Immature natural killer cell (primary cell): ENCODE results near the gene SMIM5. TPM values are rescaled to one million over a fixed set of nuclear protein-coding genes. Genes with fewer than 3 reads are reported as not detected.

Source experiments
- DNase-seq, 3 donors: peaks; one replicate each; pipeline ENCODE4 v3.0.0; 2022; ENCODE audit warnings: mixed read lengths in 1 of 3
- H3K27ac Mint-ChIP-seq, 6 donors: one replicate each; pipeline ENCODE4 v1.8.0; 2020; ENCODE audit warnings: mixed read lengths in 6 of 6, mild to moderate bottlenecking in 5 of 6, inconsistent platforms in 4 of 6, moderate library complexity in 3 of 6
- H3K27me3 Mint-ChIP-seq, 3 donors: one replicate each; pipeline ENCODE4 v1.8.0; 2020 to 2021; ENCODE audit warnings: low read depth in 3 of 3, mild to moderate bottlenecking in 3 of 3, mixed read lengths in 3 of 3, moderate library complexity in 3 of 3, inconsistent platforms in 1 of 3
- H3K36me3 Mint-ChIP-seq, 3 donors: one replicate each; pipeline ENCODE4 v1.8.0; 2020; ENCODE audit warnings: mixed read lengths in 3 of 3, inconsistent platforms in 2 of 3, mild to moderate bottlenecking in 2 of 3
- H3K4me1 Mint-ChIP-seq, 2 donors: one replicate each; pipeline ENCODE4 v1.8.0; 2020; ENCODE audit warnings: inconsistent platforms in 2 of 2, mild to moderate bottlenecking in 2 of 2, mixed read lengths in 2 of 2, moderate library complexity in 1 of 2
- H3K4me3 Mint-ChIP-seq, 5 donors: one replicate each; pipeline ENCODE4 v1.8.0; 2020; ENCODE audit warnings: mild to moderate bottlenecking in 5 of 5, mixed read lengths in 5 of 5, inconsistent platforms in 3 of 5, moderate library complexity in 3 of 5
- H3K9me3 Mint-ChIP-seq, 6 donors: one replicate each; pipeline ENCODE4 v1.8.0; 2020; ENCODE audit warnings: mild to moderate bottlenecking in 6 of 6, mixed read lengths in 6 of 6, inconsistent platforms in 4 of 6, moderate library complexity in 3 of 6
- polyA plus RNA-seq, 3 donors: library from polyadenylated mRNA; unstranded; fragments of 300-500 nt; fragmentation: Illumina TruSeq; gene quantifications; one replicate each; pipeline ENCODE4 v1.2.3, GENCODE V29; 2021

Gene SMIM5
- polyA plus RNA-seq, 3 donors from 2014 or later = 1.1 TPM; not detected in 2

- Mint-ChIP-seq H3K9me3 (no peaks in the 10 kb centered on the region), H3K36me3 (peaks cover 5 to 29% (median 14%) of the 10 kb centered on the region in 3 donors), H3K4me3 (peak overlapping the region; percentile 44 to 70 (median 63)), H3K4me1 (peaks cover 8 to 11% of the 10 kb centered on the region in 2 donors), H3K27me3 (peaks cover 0 to 2% (median 1%) of the 10 kb centered on the region in 3 donors), H3K27ac (peak overlapping the region in 5 of 6 donors; percentile 23 to 89 (median 77))
- DNase-seq = no peak
Measured at GRCh38 chr17:75665981-75666380, 32.7 kb downstream of the SMIM5 start.

GRCh38 chr17:75666959-75667790, 33.9 kb downstream of the SMIM5 start, which contains the start of the genes RECQL5 and SAP30BP:
RECQL5 (minus strand) TSS chr17:75667154; CDS start chr17:75666557, 597 bp downstream.
SAP30BP (plus strand) TSS chr17:75667338; CDS start chr17:75667373, 35 bp downstream.
- Mint-ChIP-seq H3K27ac (peak within 1 kb of the TSS in 5 of 6 donors; percentile 3 to 89 (median 77)), H3K9me3 (no peaks in the 10 kb centered on the region), H3K4me3 (peak within 1 kb of the TSS; percentile 44 to 70 (median 63)), H3K4me1 (peaks cover 12 to 18% of the 10 kb centered on the region in 2 donors), H3K27me3 (peaks cover 0 to 2% (median 1%) of the 10 kb centered on the region in 3 donors), H3K36me3 (peaks cover 5 to 28% (median 18%) of the 10 kb centered on the region in 3 donors)
- peak; percentile 93 to 95 (median 95) for DNase-seq

GRCh38 chr17:75667825-75668224, 34.6 kb downstream of the SMIM5 start:
- H3K27ac Mint-ChIP-seq = no peak overlapping the region
- peaks cover 5 to 25% (median 16%) of the 10 kb centered on the region in 3 donors for H3K36me3 Mint-ChIP-seq
- H3K9me3 Mint-ChIP-seq = no peaks in the 10 kb centered on the region
- H3K4me1 Mint-ChIP-seq = peaks cover 14 to 21% of the 10 kb centered on the region in 2 donors
- DNase-seq = no peak
- H3K4me3 Mint-ChIP-seq = no peak overlapping the region
- H3K27me3 Mint-ChIP-seq = peaks cover 0 to 2% (median 1%) of the 10 kb centered on the region in 3 donors

- peaks cover 14 to 24% of the 10 kb centered on the region in 2 donors for H3K4me1 Mint-ChIP-seq
- H3K36me3 Mint-ChIP-seq = peaks cover 5 to 25% (median 21%) of the 10 kb centered on the region in 3 donors
- no peak overlapping the region for H3K4me3 Mint-ChIP-seq
- peaks cover 0 to 2% (median 1%) of the 10 kb centered on the region in 3 donors for H3K27me3 Mint-ChIP-seq
- H3K27ac Mint-ChIP-seq = no peak overlapping the region
- DNase-seq = no peak
- H3K9me3 Mint-ChIP-seq = no peaks in the 10 kb centered on the region
Measured at GRCh38 chr17:75668489-75668888, 35.3 kb downstream of the SMIM5 start.

GRCh38 chr17:75670868-75671267, 37.6 kb downstream of the SMIM5 start:
- Mint-ChIP-seq H3K4me3 (no peak overlapping the region), H3K4me1 (peaks cover 16 to 25% of the 10 kb centered on the region in 2 donors), H3K36me3 (peaks cover 5 to 22% (median 20%) of the 10 kb centered on the region in 3 donors), H3K27me3 (peaks cover 0 to 2% (median 1%) of the 10 kb centered on the region in 3 donors), H3K27ac (no peak overlapping the region), H3K9me3 (no peaks in the 10 kb centered on the region)
- no peak for DNase-seq

- Mint-ChIP-seq H3K27me3 (peaks cover 0 to 2% (median 0%) of the 10 kb centered on the region in 3 donors), H3K4me3 (no peak overlapping the region), H3K27ac (no peak overlapping the region), H3K36me3 (peaks cover 8 to 25% (median 20%) of the 10 kb centered on the region in 3 donors), H3K4me1 (peaks cover 11 to 30% of the 10 kb centered on the region in 2 donors), H3K9me3 (no peaks in the 10 kb centered on the region)
- no peak for DNase-seq
Measured at GRCh38 chr17:75672011-75672410, 38.8 kb downstream of the SMIM5 start.

GRCh38 chr17:75673487-75673886, 40.3 kb downstream of the SMIM5 start:
- Mint-ChIP-seq H3K27ac (peak overlapping the region in 1 of 6 donors; percentile 37), H3K9me3 (no peaks in the 10 kb centered on the region), H3K27me3 (no peaks in the 10 kb centered on the region), H3K4me1 (peaks cover 11 to 30% of the 10 kb centered on the region in 2 donors), H3K36me3 (peaks cover 8 to 22% (median 20%) of the 10 kb centered on the region in 3 donors), H3K4me3 (no peak overlapping the region)
- DNase-seq = no peak

GRCh38 chr17:75676461-75676860, 43.2 kb downstream of the SMIM5 start:
- Mint-ChIP-seq H3K9me3 (no peaks in the 10 kb centered on the region), H3K27ac (no peak overlapping the region), H3K4me3 (no peak overlapping the region), H3K36me3 (peaks cover 3 to 19% (median 13%) of the 10 kb centered on the region in 3 donors), H3K27me3 (peaks cover 0 to 2% (median 0%) of the 10 kb centered on the region in 3 donors), H3K4me1 (peaks cover 5 to 22% of the 10 kb centered on the region in 2 donors)
- no peak for DNase-seq

- no peak for DNase-seq
- Mint-ChIP-seq H3K9me3 (no peaks in the 10 kb centered on the region), H3K27ac (no peak overlapping the region), H3K4me1 (peaks cover 2 to 28% of the 10 kb centered on the region in 2 donors), H3K36me3 (peaks cover 3 to 8% (median 4%) of the 10 kb centered on the region in 3 donors), H3K4me3 (no peak overlapping the region), H3K27me3 (peaks cover 0 to 2% (median 0%) of the 10 kb centered on the region in 3 donors)
Measured at GRCh38 chr17:75679706-75680211, 46.5 kb downstream of the SMIM5 start.

GRCh38 chr17:75680431-75680830, 47.2 kb downstream of the SMIM5 start:
- Mint-ChIP-seq H3K27me3 (peaks cover 0 to 3% (median 2%) of the 10 kb centered on the region in 3 donors), H3K27ac (no peak overlapping the region), H3K36me3 (peaks cover 3 to 11% (median 4%) of the 10 kb centered on the region in 3 donors), H3K4me1 (peaks cover 3 to 34% of the 10 kb centered on the region in 2 donors), H3K9me3 (no peaks in the 10 kb centered on the region), H3K4me3 (no peak overlapping the region)
- DNase-seq = no peak

GRCh38 chr17:75681289-75681688, 48.1 kb downstream of the SMIM5 start:
- H3K27me3 Mint-ChIP-seq = peaks cover 0 to 3% (median 2%) of the 10 kb centered on the region in 3 donors
- H3K4me3 Mint-ChIP-seq = no peak overlapping the region
- DNase-seq = no peak
- H3K27ac Mint-ChIP-seq = no peak overlapping the region
- no peaks in the 10 kb centered on the region for H3K9me3 Mint-ChIP-seq
- peaks cover 9 to 43% of the 10 kb centered on the region in 2 donors for H3K4me1 Mint-ChIP-seq
- H3K36me3 Mint-ChIP-seq = peaks cover 0 to 14% (median 7%) of the 10 kb centered on the region in 3 donors

- no peak for DNase-seq
- H3K4me3 Mint-ChIP-seq = no peak overlapping the region
- peaks cover 22 to 61% of the 10 kb centered on the region in 2 donors for H3K4me1 Mint-ChIP-seq
Measured at GRCh38 chr17:75683583-75683982, 50.3 kb downstream of the SMIM5 start.

GRCh38 chr17:75684249-75684648, 51.0 kb downstream of the SMIM5 start:
- DNase-seq = no peak
- H3K9me3 Mint-ChIP-seq = no peaks in the 10 kb centered on the region
- peaks cover 2 to 3% (median 2%) of the 10 kb centered on the region in 3 donors for H3K27me3 Mint-ChIP-seq
- peaks cover 28 to 68% of the 10 kb centered on the region in 2 donors for H3K4me1 Mint-ChIP-seq
- peak overlapping the region in 2 of 6 donors; percentile 23 to 39 for H3K27ac Mint-ChIP-seq
- H3K36me3 Mint-ChIP-seq = peaks cover 0 to 11% (median 7%) of the 10 kb centered on the region in 3 donors
- no peak overlapping the region for H3K4me3 Mint-ChIP-seq

More at GRCh38 chr17:75683583-75683982, 50.3 kb downstream of the SMIM5 start:
- H3K9me3 Mint-ChIP-seq = no peaks in the 10 kb centered on the region
- H3K36me3 Mint-ChIP-seq = peaks cover 0 to 11% (median 7%) of the 10 kb centered on the region in 3 donors
- H3K27me3 Mint-ChIP-seq = peaks cover 0 to 3% (median 2%) of the 10 kb centered on the region in 3 donors
- H3K27ac Mint-ChIP-seq = peak overlapping the region in 1 of 6 donors; percentile 3
